Measurements from ENCODE around the gene SCRG1.

The SCRG1 gene

DNA sequence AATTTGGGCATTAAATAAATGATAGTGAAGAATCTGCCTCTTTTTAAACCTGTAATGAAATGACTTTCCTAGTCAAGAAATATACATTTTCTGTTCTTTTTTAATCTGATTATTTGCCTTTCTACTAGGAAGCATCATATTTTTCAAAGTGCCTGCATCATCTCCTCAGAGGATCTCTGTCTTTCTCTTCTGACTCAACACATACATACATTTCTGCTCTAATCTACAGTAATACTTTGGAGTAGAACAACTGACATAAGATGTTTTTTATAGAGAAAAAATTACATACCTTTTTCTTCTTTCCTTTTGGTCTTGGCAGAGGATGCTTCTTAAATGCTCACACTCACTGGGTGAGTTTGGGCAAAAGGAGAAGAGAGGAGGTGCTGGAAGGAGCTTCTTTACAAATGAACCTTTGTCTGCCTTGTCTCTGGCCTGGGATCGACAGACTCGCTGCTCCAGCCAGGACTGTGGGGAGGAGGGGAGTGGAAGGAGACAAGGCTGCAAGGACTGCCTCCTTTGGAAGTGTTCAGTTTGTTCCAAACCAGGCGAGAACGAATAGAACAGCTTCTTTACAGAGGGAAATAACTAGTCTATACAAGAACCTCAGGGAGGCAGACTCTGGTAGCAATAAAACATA, at the start of gene SCRG1:
SCRG1 (minus strand) TSS at position 338 of the 637 bp plus-strand sequence. CDS start 7,702 bp downstream, outside the sequence.
- no peak for DNase-seq

DNA sequence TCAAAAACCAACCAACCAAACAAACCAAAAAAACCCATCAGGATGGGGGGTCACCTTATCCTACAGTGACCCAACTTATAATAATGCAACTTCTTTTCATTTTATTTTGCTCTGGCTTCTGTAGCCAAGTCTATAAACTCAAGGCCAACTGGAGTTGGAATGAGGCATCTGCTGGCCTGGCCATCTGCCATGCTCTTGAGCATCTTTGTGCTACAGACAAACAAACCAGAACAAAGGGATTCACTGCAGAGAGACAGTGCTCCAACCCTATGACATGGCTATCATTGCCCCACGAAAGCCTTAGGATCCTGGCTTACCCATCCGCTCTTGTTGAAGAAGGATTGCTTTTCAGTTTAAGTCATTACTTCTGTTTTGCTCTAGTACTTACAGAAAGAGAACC, 49.2 kb upstream of the SCRG1 start:
- DNase-seq, result no peak

DNA sequence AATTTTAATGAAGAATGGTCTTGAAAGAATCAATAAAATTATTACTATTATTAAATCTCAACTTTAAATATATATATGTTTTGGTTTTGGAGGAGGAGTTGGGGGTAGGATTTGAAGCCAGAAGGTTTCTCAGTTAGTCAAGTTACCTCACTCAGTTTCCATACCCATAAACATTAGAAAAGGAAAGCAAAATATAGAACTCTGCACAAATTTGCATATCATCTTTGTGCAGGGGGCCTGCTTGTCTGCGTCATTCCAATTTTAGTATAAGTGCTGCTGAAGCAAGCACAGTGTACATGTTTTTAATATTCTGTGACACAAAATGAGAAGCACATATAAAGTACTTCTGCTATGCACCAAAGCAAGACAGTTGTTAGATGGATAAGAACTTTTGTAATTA, 47.5 kb upstream of the SCRG1 start:
- no peak for DNase-seq

DNA sequence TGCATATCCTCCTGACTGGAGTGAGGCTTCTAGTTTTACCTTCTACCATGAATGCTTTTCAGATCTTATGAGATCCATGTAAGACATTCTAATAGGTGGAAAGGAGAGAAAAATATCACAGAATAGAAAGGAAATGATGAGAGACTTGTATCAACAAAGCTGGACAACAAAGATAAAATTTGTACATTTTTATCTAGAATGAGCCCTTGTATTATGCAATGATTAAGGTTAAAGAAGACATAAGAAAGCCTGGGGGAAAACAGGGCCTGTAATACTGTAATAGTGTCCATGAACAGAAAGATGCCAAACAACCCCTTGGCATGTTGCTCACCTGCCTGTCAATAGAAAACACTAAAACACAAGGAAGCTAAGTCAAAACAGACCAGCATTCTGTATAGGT, 44.2 kb upstream of the SCRG1 start:
- no peak for DNase-seq

DNA sequence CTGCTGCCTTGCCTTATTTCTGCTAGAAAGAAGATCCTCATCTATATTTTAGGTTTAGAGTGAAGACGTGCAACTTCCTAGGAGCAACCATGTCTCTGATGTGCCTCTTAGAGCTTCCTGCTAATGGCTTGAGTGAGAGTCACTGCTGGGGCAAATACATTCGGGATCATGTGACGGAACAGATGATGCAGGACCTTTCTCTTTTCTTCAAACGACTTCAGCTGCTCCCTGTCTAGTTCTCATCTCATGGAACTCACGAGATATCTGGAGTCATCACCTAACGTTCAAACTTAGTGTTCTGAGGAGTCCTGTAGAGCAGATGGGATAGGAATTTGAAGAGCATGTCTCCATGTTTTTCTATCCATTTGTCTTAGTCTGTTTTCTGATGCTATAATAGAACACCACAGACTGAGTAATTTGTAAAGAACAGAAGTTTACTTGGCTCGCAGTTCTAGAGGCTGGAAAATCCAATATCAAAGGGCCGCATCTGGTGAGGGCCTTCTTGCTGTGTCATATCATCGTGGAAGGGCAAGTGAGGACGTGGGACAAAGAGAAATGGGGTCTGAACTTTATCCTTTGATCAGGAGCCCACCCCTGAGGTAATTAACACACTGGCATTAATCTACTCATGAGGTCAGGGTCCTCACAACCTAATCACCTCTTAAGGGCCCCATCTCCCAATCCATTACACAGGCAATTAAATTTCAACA, 43.5 kb upstream of the SCRG1 start:
- no peak for DNase-seq

DNA sequence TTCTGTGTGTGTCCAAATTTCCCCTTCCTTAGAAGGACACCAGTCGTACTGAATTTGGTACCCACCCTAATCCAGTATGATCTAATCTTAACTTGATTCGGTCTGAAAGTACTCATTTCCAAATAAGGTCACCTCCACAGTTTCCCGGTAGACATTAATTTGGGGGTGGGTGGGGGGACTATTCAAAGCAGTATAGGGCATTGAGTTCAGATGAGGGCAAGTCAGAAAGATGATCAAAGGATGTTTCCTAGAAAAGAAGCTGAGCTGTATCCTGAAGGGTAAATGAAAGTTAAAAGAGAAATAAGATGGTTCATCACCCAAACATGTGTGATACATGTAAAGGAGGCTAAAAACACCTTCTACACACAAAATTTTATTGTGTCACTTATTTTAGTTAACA, 42.0 kb upstream of the SCRG1 start:
- no peak for DNase-seq

DNA sequence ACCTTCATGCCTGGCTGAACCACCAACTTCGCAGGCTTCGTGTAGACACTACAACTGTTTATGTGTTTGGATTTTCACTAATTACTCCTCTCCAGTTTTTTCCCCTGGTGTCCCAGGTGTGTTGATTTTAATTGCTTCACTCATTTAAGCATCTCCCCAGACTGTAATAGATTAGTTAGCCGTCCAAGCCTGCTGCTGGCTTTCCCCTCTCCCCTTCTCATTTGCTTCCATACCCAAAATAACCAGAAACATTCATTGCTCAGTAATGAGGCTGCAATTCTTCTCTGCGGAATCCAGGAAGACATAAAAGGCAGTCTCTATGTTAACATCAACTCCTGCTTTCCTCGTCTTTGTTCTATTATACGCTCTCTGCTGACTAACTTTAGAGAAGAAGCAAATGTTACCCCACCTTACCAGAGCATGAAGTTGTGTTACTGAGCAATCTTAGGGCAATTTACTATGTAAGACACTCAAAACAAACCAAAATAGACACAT, 37.9 kb upstream of the SCRG1 start:
- DNase-seq, result no peak

DNA sequence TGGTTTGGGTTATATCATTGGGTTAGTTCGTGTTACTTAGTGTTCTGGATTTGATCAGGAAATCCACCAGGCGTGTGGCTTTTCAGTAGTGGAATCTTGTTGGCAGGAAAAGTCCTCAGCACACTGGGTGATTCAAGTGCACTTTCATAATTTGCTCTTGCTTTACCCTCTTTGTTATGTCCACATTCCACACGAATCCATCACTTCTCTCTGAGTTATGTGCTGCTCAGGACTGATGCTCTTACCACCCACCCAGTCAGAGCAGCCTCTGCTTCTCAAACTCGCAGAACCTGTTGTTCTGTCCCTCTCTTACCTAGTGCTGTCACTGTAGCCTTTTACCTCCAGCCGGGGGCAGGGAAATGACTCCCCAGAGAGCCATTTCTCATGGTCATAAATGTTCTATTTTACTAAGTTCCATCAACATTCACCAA, 37.2 kb upstream of the SCRG1 start:
- no peak for DNase-seq

DNA sequence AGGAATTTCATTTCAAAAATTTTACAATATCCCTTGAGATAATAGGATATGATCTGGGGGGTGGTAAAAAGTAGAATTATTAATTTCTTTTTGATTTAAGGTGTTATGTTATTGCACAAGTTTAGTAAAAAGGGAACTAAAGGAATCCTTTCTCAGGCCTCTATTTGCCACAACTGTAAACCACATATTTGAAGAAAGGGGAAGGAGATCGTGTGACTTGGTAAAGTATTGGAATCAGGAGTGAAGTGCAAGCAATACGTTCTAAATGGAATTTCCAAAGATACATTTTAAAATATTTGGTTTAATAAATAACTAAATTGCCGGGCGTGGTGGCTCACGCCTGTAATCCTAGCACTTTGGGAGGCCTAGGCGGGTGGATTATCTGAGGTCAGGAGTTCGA, 35.3 kb upstream of the SCRG1 start:
- no peak for DNase-seq

DNA sequence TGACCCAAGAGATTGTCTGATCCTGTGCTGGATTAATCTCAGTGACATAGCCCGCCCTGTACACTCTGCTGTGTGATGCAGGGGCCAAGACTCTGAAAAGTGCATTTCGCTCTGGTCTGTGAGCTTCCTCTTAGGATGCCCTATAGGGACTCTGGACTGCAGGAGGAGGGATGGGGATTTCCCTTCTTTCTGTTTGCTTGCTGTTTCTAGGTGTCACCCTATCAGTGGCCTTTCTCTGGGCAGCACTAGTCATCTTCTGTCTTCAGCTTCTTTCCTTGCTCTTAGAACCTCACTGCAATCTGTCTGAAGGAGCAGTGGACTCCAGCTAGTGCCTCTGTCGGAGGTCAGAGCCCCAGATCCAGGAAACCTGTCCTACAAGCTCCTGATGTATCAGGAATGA, 34.5 kb upstream of the SCRG1 start:
- no peak for DNase-seq

DNA sequence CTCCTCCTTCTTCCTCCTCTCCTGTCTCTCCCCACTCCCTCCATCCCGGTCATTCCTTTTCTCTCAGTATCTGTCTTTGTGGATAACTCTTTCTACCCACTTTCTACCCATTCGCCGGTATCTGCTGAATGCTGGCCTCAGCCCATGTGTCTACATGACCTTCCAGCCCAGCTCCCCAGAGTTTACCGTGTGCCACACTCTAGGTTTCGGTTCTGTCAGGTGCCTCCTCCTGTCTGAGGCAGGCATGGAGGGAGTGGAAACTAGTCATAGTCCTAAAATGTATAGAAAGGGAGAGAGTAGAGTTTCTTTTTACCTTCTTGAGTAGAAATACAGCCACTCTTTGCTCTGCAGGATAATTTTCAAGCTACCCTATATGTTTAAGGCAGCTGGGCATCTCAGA, 33.5 kb upstream of the SCRG1 start:
- DNase-seq, result no peak

DNA sequence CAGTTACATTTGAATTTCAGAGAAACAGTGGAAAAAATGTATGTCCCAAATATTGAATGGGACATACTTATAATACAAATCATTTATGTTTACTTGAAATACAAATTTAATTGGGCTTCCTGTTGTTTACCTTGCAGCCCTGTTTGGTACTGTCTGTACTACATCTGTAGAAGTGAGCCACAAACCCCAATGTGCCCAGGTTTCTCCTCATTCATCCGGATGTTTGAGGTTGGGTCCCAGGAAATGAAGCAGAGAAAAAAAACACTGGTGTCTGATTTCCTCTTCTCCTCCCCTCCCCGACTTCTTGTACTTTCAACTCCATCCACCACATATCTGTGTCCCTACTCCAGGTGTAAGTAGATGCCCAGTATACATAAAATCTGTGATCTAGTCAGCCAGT, 27.1 kb upstream of the SCRG1 start:
- DNase-seq, result no peak

DNA sequence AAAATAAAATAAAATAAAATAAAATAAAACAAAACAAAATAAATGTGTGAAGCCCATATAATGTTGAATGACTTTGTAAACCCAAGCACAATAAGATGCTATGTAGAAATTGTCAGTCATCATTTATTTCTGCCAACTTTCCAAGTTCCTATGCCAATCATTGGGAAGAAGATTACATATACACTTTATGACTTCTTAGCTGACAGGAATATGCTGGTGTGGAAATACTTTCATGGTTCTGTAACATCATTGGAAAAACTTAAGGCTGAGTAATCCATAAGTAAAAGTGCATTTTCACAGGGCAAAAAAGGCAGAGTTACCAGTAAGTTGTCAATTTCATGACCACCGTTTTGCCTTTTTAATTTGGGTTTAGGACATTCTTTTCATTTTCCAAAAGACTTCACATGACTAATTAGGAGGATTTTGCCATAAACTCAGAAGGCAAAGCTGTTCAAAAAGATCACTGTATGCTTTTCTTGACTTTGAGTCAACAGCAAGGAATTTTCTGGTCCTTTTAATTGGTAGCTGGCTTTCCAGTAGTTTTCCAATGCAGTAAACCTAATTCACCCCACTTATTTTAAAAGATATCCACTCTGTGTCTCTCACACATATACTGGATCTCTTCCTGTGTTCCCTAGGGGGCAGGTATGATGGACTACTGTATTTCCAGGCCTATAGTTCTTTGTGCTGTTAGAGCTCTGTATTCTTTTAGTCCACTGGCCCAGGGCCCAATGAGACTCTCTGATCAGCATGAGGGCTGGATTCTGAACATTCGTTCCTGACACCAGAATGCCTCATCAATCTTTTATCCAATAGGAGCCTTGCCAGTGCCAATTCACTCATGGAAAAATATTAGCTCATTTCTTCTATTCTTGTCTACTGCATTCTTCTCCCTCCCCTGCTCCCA, 26.2 kb upstream of the SCRG1 start:
- DNase-seq, result no peak

DNA sequence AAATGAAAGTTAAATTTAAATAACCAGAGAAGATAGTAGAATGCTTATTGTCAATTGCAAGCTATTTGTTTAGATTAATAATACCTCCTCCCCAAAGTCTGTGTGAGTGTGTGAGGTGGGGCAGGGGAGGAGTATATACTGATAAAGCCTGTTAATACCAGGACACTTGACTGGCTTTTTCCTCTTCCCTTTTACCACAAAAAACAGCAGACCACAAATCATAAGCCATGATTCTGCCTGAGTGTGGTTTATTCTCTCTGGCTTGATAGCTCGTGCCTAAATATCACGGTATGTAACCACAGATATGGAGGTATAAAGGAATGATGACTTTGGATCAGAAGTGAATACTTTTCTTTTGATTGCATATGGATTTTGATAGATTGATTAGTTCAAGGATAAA, 21.9 kb upstream of the SCRG1 start:
- no peak for DNase-seq

DNA sequence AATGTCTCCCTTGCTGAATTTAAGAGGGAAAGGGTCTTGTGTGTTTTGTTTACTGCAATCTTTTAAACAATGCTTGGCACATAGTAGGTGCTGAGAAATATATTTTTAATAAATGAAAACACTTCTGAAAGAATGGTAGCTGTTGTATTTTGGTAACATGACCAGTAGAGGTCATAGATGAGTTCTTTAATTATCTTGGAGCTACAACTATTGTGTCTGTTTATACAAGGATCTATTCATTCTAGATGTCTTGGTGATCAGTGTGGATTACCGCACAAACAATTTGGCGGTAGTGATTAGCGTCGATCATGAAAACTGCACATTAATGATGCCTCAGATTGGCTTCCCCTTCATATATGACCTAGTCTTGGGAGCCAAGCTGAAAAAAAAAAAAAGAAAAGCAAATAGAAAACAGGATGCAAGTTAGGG, 21.4 kb upstream of the SCRG1 start:
- DNase-seq, result no peak

DNA sequence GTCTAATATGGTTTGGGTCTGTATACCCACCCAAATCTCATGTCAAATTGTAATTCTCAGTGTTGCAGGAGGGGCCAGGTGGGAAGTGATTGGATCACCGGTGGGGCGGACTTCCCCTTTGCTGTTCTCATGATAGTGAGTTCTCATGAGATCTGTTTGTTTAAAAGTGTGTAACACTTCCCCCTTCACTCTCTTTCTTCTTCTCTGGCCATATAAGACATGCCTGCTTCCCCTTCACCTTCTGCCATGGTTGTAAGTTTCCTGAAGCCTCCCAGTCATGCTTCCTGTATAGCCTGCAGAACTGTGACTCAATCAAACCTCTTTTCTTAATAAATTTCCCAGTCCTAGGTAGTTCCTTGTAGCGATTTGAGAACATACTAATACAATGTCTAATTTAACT, 19.7 kb upstream of the SCRG1 start:
- no peak for DNase-seq

DNA sequence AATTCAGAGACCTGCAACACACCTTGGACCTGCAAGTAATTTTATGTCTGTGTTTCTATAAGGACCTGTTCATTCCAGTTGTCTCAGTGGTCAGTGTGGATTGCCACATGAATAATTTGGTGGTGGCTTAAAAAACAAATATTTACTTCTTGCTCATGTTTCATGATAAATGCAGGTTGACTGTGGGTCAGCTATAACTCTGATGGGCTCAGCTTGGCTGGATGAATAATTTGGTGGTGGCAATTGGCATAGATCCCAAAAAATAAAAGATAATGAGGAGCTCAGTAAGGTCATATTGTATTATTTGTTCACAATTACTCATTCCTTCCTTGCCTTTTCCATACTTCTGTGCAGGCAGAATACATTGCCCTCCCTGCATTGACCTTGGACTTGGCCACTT, 18.9 kb upstream of the SCRG1 start:
- no peak for DNase-seq

DNA sequence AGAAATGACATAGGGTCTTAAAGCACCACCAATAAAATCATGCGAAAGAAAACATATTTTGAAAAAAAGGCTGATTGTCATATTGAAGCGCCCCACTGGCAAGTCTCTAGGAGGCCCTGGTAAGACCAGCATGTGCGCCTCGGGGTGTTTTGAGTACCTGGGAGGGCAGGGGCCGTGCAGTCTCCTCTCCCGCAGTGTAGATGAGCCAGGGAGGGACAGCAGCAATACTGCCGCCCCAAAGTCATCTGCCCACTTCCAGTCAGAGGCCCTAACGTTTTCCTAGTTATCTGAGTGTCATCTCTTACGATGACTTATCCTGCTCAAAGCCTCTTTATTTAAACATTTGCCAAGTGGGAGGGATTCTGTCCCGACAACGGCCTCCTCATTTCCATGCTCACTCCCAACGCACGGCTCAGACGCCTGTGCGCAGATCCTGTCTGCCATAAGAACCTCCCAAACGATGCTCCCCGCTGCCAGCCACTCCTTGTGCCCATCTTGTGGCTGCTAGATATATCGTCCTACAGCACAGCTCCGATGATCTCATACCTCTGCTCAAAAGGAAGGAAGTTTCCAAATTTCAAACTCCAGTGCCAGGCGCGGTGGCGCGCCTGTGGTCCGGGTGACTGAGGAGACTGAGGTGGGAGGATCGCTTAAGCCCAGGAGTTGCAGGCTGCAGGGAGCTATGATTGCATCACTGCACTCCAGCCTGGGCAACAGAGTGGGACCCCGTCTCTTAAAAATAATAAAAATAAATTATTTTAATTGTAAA, 17.2 kb upstream of the SCRG1 start:
- DNase-seq, result no peak

DNA sequence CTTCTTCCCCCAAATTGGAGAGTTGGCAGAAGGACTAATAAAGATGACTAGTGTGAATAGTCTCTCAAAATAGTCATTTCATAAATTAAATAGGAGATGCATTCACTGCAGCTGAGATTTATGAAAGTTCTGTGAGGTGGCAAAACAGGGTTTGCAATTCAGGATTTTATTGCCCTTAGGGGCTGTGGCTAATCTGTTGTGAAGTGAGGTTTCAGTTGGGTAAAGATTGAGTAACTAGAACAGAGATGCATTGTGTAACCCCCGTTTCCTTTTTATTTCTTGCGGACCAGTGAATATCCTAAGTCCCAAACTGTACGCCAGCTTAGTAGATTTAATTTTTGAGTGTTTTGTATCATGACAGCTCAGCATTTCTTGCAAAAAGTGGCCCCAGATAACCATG, 16.2 kb upstream of the SCRG1 start:
- DNase-seq, result no peak

DNA sequence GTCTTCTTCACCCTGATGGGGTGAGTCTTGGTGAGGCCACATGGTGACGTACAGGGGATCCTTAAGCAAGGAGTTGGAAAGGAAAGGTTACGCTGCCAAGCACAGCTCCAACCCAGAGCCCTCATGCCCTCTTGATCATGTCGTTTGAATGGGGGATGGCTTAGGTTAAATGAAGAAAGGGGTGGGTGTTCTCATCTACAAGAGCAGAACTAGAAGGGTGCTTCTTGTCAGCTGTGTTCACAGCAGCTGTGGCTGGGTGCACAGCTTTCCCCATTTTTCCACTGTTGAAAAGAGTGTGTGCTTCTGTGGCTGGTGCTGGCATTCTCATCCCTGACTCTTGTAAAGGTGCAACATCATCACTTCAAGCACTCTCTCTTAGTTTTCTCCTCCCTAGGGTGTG, 15.5 kb upstream of the SCRG1 start:
- no peak for DNase-seq

DNA sequence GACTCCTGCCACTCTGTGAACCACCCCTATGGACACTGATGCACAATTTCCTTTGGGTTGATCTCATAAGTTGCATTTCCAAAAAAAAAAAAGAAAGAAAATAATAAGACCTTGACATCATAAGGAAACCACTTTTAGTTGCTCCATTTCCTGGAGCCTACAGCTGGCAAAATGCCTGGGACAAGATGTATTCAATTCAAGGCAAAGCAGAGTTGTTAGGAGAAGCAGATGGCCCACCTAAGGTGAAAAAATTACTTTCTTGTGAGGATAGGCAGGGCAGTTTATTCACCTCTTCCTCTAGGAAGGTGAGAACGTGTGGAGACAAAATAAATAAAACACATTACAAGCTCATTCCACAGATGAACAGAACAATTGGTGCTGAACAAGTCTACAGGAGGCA, 14.1 kb upstream of the SCRG1 start:
- DNase-seq, result no peak

DNA sequence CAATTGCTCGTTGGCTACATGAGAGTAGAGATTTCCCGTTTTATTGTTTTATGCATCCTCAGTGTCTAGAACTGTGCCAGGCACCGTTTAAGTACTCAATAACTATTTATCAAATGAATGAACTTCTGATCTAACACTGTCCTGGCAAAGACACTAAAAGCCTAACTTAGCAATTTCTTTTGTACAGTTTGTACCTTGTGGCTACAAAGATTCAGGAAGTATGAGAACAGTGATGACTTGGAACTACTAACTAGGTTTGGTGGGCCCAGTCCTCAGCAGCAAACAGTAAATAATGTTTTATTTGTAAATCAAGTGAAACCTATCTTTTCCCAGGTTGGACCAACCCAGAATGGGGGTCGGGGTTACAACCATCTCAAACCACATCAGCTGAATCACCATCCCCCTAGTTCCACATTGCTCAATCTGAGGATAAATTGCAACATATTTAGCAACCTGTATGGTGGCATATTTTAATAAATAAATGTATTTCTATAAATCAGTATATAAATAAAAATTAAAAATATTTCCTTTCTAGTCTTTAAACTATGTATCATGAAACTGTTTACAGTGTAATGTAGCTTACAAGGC, 12.3 kb upstream of the SCRG1 start:
- no peak for DNase-seq

All from stimulated activated CD4-positive, alpha-beta T cell treated with anti-CD3 and anti-CD28 coated beads, Interleukin-2, amount 100 ng/mL, for 24 hours (primary cell).